Mesothelial cell of epicardium (in vitro differentiated cells): ENCODE data around the gene BLVRB. TPM values are rescaled to one million over a fixed set of nuclear protein-coding genes. Genes with fewer than 3 reads are reported as not detected.

ENCODE experiments used
- DNase-seq, 2 experiments: peaks; one replicate each; pipeline ENCODE4 v3.0.0; 2021; ENCODE audit warnings: low spot score in 2 of 2; ENCODE audit not compliant: unreplicated experiment in 2 of 2
- H3K27ac Mint-ChIP-seq: 2 replicates; pipeline ENCODE4 v1.8.0; 2021; ENCODE audit warnings: mixed read lengths
- H3K27me3 Mint-ChIP-seq: 2 replicates; pipeline ENCODE4 v1.8.0; 2021; ENCODE audit warnings: low read depth, mixed read lengths
- H3K36me3 Mint-ChIP-seq: 2 replicates; pipeline ENCODE4 v1.8.0; 2021; ENCODE audit warnings: mixed read lengths
- H3K4me1 Mint-ChIP-seq: 2 replicates; pipeline ENCODE4 v1.8.0; 2021; ENCODE audit warnings: mixed read lengths
- H3K4me3 Mint-ChIP-seq: 2 replicates; pipeline ENCODE4 v1.8.0; 2021; ENCODE audit warnings: mild to moderate bottlenecking, moderate library complexity, mixed read lengths
- H3K9me3 Mint-ChIP-seq: 2 replicates; pipeline ENCODE4 v1.8.0; 2021; ENCODE audit warnings: mixed read lengths
- CTCF ChIP-seq: fragments of 200-600 bp; sonication (generic); IDR thresholded peaks from one replicate; pipeline ENCODE4 v1.5.0; 2021; ENCODE audit warnings: antibody characterized with exemption; ENCODE audit not compliant: unreplicated experiment
- total RNA-seq: library from RNA; stranded (reverse); gene quantifications from 3 replicates; pipeline ENCODE4 v1.2.1, GENCODE V29; 2021

Gene BLVRB
- total RNA-seq, 1 donor from 2014 or later = 42.2 TPM

- TF ChIP-seq CTCF = no peak
- Mint-ChIP-seq H3K4me1 (peaks cover 4% of the 10 kb centered on the region), H3K9me3 (no peaks in the 10 kb centered on the region), H3K36me3 (no peaks in the 10 kb centered on the region), H3K27ac (peak overlapping the region; percentile 68), H3K4me3 (peak overlapping the region; percentile 85), H3K27me3 (no peaks in the 10 kb centered on the region)
- DNase-seq = peak; percentile 62 to 81
Observed at GRCh38 chr19:40403262-40403984, 62.1 kb downstream of the BLVRB start.

GRCh38 chr19:40400559-40400958, 65.0 kb downstream of the BLVRB start:
- Mint-ChIP-seq H3K4me1 (peaks cover 4% of the 10 kb centered on the region), H3K27ac (no peak overlapping the region), H3K4me3 (no peak overlapping the region), H3K9me3 (no peaks in the 10 kb centered on the region), H3K36me3 (no peaks in the 10 kb centered on the region), H3K27me3 (no peaks in the 10 kb centered on the region)
- TF ChIP-seq CTCF = no peak
- DNase-seq = no peak

- no peaks in the 10 kb centered on the region for H3K27me3 Mint-ChIP-seq
- no peaks in the 10 kb centered on the region for H3K9me3 Mint-ChIP-seq
- no peaks in the 10 kb centered on the region for H3K36me3 Mint-ChIP-seq
- H3K4me1 Mint-ChIP-seq = peaks cover 3% of the 10 kb centered on the region
- H3K27ac Mint-ChIP-seq = no peak overlapping the region
- H3K4me3 Mint-ChIP-seq = no peak overlapping the region
- DNase-seq = no peak
- no peak for TF ChIP-seq CTCF
Observed at GRCh38 chr19:40398417-40399131, 67.0 kb downstream of the BLVRB start.

Other genes with a start within 250 kb of the BLVRB start
- not detected in 3 replicates for gene TTC9B, start 247.4 kb downstream of the BLVRB start, total RNA-seq
- gene CCNP, start 239.1 kb downstream of the BLVRB start, total RNA-seq = 0.98 to 1.8 TPM (median 1.0 TPM) in 3 replicates
- gene AKT2, start 180.4 kb downstream of the BLVRB start, total RNA-seq = 192 to 200 TPM (median 194 TPM) in 3 replicates
- gene C19orf47, start 117.3 kb downstream of the BLVRB start, total RNA-seq = 15.3 to 17.8 TPM (median 16.3 TPM) in 3 replicates
- 369 to 379 TPM (median 376 TPM) in 3 replicates for gene PLD3, start 117.0 kb downstream of the BLVRB start, total RNA-seq
- gene HIPK4, start 75.6 kb downstream of the BLVRB start, total RNA-seq = 0.20 to 0.32 TPM (median 0.31 TPM) in 3 replicates
- 4.7 to 5.2 TPM (median 5.2 TPM) in 3 replicates for gene PRX, start 52.4 kb downstream of the BLVRB start, total RNA-seq
- gene SERTAD1, start 39.8 kb downstream of the BLVRB start, total RNA-seq = 10.7 to 11.0 TPM (median 10.8 TPM) in 3 replicates
- gene SERTAD3, start 21.4 kb downstream of the BLVRB start, total RNA-seq = 70.0 to 75.5 TPM (median 70.5 TPM) in 3 replicates
- gene SPTBN4, start 1.3 kb upstream of the BLVRB start, total RNA-seq = 1.5 to 3.4 TPM (median 1.7 TPM) in 3 replicates
- gene SHKBP1, start 111.1 kb upstream of the BLVRB start, total RNA-seq = 60.9 to 65.3 TPM (median 61.6 TPM) in 3 replicates
- 341 to 364 TPM (median 344 TPM) in 3 replicates for gene LTBP4, start 135.6 kb upstream of the BLVRB start, total RNA-seq
- 35.0 to 42.5 TPM (median 39.2 TPM) in 3 replicates for gene NUMBL, start 224.9 kb upstream of the BLVRB start, total RNA-seq